HG02973 (cell line): ENCODE results near the gene COX4I1.

Experiments
- ATAC-seq: cut with Tn5 transposase; IDR thresholded peaks from one replicate; pipeline ENCODE4 v1.9.1; 2021; ENCODE audit warnings: moderate library complexity; ENCODE audit not compliant: unreplicated experiment

Gene COX4I1

DNA sequence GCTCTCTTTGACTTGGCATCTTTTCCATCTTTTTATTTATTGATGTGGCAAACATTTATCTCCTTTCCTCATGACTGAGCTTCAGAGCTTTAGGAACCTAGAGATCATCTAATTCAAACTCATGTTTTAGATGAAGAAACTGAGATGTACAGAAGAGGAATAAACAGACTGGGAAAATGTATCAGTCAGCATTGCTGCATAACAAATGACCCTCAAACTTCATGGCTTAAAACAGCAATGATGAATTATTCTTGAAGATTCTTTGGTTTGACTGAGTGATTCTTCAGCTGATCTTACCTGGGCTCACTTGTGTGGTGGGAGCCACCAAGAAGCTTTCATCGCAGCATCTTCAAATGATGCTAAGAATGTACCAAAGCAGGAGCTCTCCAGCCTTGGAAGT lies 55.4 kb downstream of the COX4I1 start:
- no peak for ATAC-seq

DNA sequence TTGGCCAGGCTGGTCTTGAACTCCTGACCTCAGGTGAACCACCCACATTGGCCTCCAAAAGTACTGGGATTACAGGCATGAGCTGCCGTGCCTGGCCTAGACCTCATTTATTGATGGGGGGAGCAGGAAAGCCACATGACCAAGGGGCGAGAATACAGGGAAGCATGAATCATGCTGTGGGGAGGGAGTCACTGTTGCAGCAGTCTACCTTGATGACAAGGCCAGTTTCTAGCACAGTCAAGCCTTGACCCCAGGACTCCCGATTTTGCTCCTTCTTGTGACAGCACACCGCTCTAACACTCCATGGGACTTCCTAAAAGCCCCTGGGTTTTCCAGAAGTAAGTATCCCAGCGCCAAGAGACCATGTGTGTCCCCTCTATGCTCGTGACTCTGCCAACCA lies 56.6 kb downstream of the COX4I1 start:
- no peak for ATAC-seq

DNA sequence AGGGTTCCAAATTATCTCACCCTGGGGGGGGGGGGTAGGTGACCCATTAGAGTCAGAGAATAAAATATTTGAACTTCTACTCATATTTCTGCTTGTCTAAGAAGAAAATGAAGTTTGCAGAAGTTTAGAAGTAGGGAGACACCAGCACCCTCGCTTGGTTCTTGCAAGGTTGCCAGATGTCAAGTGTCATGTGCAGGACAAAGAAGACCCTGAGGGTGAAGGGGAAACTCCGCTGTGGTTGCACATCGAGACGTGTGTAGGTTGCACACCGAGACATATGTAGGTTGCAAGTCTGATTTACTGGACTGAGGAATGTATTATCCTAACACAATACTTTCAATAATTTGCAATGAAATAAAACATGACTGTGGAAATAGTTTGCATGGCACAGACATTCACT lies 57.1 kb downstream of the COX4I1 start:
- no peak for ATAC-seq
